ENCODE measurements around the gene TMEM151B.

DNA sequence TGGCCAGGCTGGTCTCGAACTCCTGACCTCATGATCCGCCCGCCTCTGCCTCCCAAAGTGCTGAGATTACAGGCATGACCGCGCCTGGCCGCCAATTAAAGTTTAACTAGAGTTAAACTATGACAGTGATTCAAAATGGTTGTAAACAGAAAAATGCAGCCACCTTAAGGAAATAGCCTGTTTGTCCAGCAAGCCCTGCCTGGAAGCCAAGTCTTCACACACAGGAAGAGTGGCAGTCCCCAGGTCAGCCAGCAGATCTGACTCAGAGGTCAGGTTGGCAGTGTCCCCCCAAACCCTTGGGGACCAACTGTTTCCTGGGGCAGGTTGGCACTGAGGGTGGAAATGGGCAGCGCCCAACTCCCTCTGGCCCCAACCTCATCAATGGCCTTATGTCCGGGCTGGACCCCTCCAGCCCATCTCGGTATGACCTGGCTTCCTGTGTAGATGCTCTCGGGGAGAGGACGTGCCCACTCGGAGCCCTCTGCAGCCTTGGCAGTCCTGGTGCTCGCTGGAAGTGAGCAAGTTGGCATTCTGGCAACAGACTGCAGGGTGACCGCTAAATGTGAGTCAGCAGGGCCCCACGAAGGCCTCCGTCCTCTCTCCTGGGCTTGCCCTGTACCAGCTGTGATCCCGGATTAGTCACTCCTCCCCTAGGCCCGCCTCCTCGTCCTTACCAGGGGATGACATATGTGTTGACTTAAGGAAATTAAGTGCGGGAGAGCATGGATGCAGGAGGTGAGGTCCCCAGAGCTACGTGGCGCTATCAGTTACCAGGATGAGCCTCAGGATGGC lies 33.0 kb upstream of the TMEM151B start:
- TF ChIP-seq, protein P1, sequence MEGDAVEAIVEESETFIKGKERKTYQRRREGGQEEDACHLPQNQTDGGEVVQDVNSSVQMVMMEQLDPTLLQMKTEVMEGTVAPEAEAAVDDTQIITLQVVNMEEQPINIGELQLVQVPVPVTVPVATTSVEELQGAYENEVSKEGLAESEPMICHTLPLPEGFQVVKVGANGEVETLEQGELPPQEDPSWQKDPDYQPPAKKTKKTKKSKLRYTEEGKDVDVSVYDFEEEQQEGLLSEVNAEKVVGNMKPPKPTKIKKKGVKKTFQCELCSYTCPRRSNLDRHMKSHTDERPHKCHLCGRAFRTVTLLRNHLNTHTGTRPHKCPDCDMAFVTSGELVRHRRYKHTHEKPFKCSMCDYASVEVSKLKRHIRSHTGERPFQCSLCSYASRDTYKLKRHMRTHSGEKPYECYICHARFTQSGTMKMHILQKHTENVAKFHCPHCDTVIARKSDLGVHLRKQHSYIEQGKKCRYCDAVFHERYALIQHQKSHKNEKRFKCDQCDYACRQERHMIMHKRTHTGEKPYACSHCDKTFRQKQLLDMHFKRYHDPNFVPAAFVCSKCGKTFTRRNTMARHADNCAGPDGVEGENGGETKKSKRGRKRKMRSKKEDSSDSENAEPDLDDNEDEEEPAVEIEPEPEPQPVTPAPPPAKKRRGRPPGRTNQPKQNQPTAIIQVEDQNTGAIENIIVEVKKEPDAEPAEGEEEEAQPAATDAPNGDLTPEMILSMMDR (conservative IDR thresholded peaks at IDR 0.05), result no peak
- no peak for TF ChIP-seq ZFX (IDR thresholded peaks at IDR 0.05)
